ENCODE measurements around the gene OR10R2. TPM values are rescaled to one million over a fixed set of nuclear protein-coding genes. Genes with fewer than 3 reads are reported as not detected.

OR10R2 gene
- total RNA-seq, 4 donors from 2014 or later = not detected

DNA sequence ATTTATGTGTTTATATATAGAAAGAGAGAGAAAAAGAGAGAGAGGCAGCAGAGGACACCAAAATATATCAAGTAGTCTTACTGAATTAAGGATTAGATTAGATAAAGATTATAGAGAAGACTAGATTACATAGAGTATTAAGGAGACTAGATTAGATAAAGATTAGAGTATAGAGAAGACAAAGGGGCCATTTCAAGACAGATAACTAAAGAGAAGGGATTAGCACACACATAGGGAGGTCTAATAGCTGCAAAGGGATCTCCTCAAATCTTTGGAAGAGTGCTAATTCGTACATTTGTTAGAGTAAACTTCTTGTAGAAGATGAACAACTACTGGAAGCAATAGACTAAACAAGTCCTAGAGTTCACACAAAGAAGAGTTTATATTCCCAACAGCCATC lies 48.0 kb downstream of the OR10R2 start:
- H3K27me3 ChIP-seq = no peaks in the 10 kb centered on the region
- in situ Hi-C loops (cut with MboI; ENCODE audit: low sequenced_read_pairs in 4 of 4) (no loop called here), intact Hi-C loops (cut with DNase I; ENCODE audit: low total_unique reads) (no loop called here)

DNA sequence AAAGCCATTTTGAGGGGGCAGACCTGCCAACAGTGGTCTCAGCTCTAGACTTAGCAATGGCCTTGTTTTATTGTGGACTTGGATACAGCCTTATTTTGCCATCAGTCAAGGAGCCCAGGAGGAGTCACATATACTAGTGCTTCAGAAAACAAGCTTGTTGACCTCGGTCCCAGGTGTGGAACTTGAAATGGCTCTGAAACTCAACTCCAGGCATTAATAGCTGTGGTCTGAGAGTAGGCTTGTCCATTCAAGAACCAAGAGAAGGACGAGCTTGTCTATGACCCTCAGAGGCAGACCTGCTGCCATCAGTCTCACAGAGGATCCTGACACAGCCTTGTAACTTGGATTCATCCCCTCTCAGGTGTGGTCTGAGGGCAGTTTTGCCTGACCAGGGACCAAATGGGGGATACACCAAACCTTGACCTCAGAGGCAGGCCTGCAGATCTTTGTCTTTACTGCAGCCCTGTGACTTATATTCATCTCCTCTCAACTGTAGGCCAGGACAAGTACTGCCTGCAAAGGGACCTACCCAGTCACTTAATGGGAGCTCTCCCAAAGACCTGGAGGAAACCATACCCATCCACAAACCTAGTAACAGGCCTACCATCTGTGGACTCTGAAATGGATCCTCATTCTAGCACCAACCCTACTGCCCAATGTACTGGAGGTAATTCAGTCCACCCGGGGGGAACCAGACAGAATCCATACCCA lies 49.1 kb downstream of the OR10R2 start:
- Histone ChIP-seq H3K4me3 (no peak overlapping the region), H3K27me3 (no peaks in the 10 kb centered on the region), H3K36me3 (no peaks in the 10 kb centered on the region), H3K4me1 (no peaks in the 10 kb centered on the region), H3K9me3 (no peaks in the 10 kb centered on the region), H3K27ac (no peak overlapping the region)
- DNase-seq (no peak), ATAC-seq (no peak)
- in situ Hi-C loops (cut with MboI; ENCODE audit: low sequenced_read_pairs in 4 of 4) = no loop called here
- intact Hi-C loops (cut with DNase I; ENCODE audit: low total_unique reads) = no loop called here
- no peak for TF ChIP-seq POLR2A (IDR thresholded peaks at IDR 0.05)
- TF ChIP-seq, protein P1, sequence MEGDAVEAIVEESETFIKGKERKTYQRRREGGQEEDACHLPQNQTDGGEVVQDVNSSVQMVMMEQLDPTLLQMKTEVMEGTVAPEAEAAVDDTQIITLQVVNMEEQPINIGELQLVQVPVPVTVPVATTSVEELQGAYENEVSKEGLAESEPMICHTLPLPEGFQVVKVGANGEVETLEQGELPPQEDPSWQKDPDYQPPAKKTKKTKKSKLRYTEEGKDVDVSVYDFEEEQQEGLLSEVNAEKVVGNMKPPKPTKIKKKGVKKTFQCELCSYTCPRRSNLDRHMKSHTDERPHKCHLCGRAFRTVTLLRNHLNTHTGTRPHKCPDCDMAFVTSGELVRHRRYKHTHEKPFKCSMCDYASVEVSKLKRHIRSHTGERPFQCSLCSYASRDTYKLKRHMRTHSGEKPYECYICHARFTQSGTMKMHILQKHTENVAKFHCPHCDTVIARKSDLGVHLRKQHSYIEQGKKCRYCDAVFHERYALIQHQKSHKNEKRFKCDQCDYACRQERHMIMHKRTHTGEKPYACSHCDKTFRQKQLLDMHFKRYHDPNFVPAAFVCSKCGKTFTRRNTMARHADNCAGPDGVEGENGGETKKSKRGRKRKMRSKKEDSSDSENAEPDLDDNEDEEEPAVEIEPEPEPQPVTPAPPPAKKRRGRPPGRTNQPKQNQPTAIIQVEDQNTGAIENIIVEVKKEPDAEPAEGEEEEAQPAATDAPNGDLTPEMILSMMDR (IDR thresholded peaks at IDR 0.05 in 4 of 5, conservative IDR thresholded peaks at IDR 0.05 in 1 of 5) = no peak

More for the DNA sequence above, 48.0 kb downstream of the OR10R2 start:
- TF ChIP-seq, protein P1 (IDR thresholded peaks at IDR 0.05 in 4 of 5, conservative IDR thresholded peaks at IDR 0.05 in 1 of 5) = no peak
- no peak for TF ChIP-seq POLR2A (IDR thresholded peaks at IDR 0.05)
- Histone ChIP-seq H3K36me3 (no peaks in the 10 kb centered on the region), H3K4me1 (no peaks in the 10 kb centered on the region), H3K4me3 (no peak overlapping the region), H3K27ac (no peak overlapping the region), H3K9me3 (no peaks in the 10 kb centered on the region)
- ATAC-seq (no peak), DNase-seq (no peak)

DNA sequence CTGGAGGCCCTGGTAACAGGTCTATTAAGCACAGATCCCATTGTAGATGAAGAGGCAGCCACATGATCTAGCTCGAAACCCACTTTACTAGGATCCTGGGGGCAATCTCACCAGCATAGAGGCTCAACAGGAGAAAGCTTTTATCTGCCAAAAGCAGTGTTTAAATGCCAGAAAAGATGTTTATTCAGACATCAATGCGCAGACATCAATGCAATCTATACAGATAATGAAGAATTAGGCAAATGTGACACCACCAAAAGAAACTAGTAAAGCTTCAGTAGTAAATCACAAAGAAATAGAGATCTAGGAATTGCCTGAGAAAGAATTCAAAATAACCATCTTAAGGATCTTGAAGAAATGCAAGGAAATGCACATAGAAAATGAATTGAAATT lies 49.6 kb downstream of the OR10R2 start:
- TF ChIP-seq, protein P1 (IDR thresholded peaks at IDR 0.05 in 4 of 5, conservative IDR thresholded peaks at IDR 0.05 in 1 of 5) = no peak
- TF ChIP-seq POLR2A (IDR thresholded peaks at IDR 0.05) = no peak

DNA sequence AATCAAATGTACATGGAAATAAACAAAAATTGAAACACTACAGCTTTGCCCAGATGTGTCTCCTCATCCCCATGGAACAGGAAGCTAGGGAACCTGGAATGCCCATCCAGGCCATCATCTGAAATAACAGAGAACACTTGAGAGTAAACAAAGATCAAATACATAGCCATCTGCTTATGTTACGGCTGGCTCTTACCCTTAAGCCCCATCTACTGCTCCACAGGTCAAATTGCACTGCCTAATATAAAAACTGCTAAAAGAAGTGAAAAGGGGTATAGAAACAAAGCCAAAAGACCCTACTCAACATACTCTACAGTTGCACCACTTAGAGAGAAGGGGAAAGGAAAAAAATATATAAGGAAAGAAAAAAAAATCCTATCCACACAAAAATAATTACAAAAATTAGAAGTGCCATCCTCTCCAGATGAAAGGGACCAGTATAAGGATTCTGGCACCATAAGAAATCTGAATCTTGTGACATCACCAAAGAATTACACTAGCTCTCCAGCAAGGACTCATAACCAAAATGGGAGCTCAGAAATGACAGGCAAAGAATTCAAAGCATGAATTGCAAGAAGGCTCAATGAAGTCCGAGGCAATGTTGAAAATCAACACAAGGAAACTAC lies 55.3 kb downstream of the OR10R2 start:
- Histone ChIP-seq H3K27ac (no peak overlapping the region), H3K9me3 (no peaks in the 10 kb centered on the region), H3K36me3 (no peaks in the 10 kb centered on the region), H3K4me1 (no peaks in the 10 kb centered on the region), H3K4me3 (no peak overlapping the region), H3K27me3 (no peaks in the 10 kb centered on the region)
- DNase-seq (no peak), ATAC-seq (no peak)
- intact Hi-C loops (cut with DNase I; ENCODE audit: low total_unique reads) = no loop called here
- TF ChIP-seq POLR2A (IDR thresholded peaks at IDR 0.05) = no peak
- TF ChIP-seq, protein P1 (IDR thresholded peaks at IDR 0.05 in 4 of 5, conservative IDR thresholded peaks at IDR 0.05 in 1 of 5) = no peak
- in situ Hi-C loops (cut with MboI; ENCODE audit: low sequenced_read_pairs in 4 of 4) = no loop called here

More for the DNA sequence above, 49.6 kb downstream of the OR10R2 start:
- Histone ChIP-seq H3K27me3 (no peaks in the 10 kb centered on the region), H3K36me3 (no peaks in the 10 kb centered on the region), H3K4me3 (no peak overlapping the region), H3K9me3 (no peaks in the 10 kb centered on the region), H3K4me1 (no peaks in the 10 kb centered on the region), H3K27ac (no peak overlapping the region)
- ATAC-seq (no peak), DNase-seq (no peak)
- intact Hi-C loops (cut with DNase I; ENCODE audit: low total_unique reads) (no loop called here), in situ Hi-C loops (cut with MboI; ENCODE audit: low sequenced_read_pairs in 4 of 4) (no loop called here)

Other genes with a start within 250 kb of the OR10R2 start
- not detected for gene CD1A, start 217.8 kb upstream of the OR10R2 start, total RNA-seq
- under 1 TPM in 1 of 4 donors, not detected in 3; 0.35 TPM for gene CD1C, start 182.3 kb upstream of the OR10R2 start, total RNA-seq
- not detected for gene CD1B, start 140.7 kb upstream of the OR10R2 start, total RNA-seq
- gene CD1E, start 118.3 kb upstream of the OR10R2 start, total RNA-seq = not detected
- not detected for gene OR10T2, start 72.8 kb upstream of the OR10R2 start, total RNA-seq
- gene OR10K2, start 46.0 kb upstream of the OR10R2 start, total RNA-seq = not detected
- not detected for gene OR10K1, start 10.4 kb upstream of the OR10R2 start, total RNA-seq
- gene OR6Y1, start 82.2 kb downstream of the OR10R2 start, total RNA-seq = not detected
- not detected for gene OR6P1, start 98.4 kb downstream of the OR10R2 start, total RNA-seq
- gene OR10X1, start 107.7 kb downstream of the OR10R2 start, total RNA-seq = not detected
- not detected for gene OR10Z1, start 133.0 kb downstream of the OR10R2 start, total RNA-seq
- gene SPTA1, start 214.5 kb downstream of the OR10R2 start, total RNA-seq = under 1 TPM in 2 of 4 donors, not detected in 2; 0.02 to 0.03 TPM
- not detected for gene OR6K2, start 228.4 kb downstream of the OR10R2 start, total RNA-seq
- gene OR6K3, start 248.5 kb downstream of the OR10R2 start, total RNA-seq = not detected

All from gastrocnemius medialis (tissue), 4 donors.